Natural killer cell (primary cell): ENCODE data around the gene CMIP. TPM values are rescaled to one million over a fixed set of nuclear protein-coding genes. Genes with fewer than 3 reads are reported as not detected.

Source experiments
- ATAC-seq, 3 donors: fragments of 150-1000 bp in 2 of 3; fragments of 200-7000 bp in 1 of 3; cut with Tn5 transposase; 1 replicate in 1 of 3; 2 replicates in 2 of 3; pipeline ENCODE4 v1.10.0; 2021; ENCODE audit warnings: mild to moderate bottlenecking in 2 of 3, moderate library complexity in 2 of 3
- DNase-seq, 2 donors: peaks; one replicate each; pipeline versions ENCODE4 v3.0.0 to v3.0.0-alpha.2; 2013 to 2021; ENCODE audit warnings: mixed read lengths in 1 of 2
- H3K27ac ChIP-seq: one replicate; pipeline ENCODE4 v1.5.1; 2013; ENCODE audit warnings: mild to moderate bottlenecking, low read length
- H3K27me3 ChIP-seq: one replicate; pipeline ENCODE4 v1.6.1; 2013; ENCODE audit warnings: low read length; ENCODE audit not compliant: control insufficient read depth, insufficient read depth
- H3K36me3 ChIP-seq: one replicate; pipeline ENCODE4 v1.6.1; 2013; ENCODE audit warnings: low read length; ENCODE audit not compliant: control insufficient read depth, insufficient read depth
- H3K4me1 ChIP-seq: one replicate; pipeline ENCODE4 v1.6.1; 2013; ENCODE audit warnings: low read length; ENCODE audit not compliant: control insufficient read depth, insufficient read depth
- H3K4me3 ChIP-seq: one replicate; pipeline ENCODE4 v1.5.1; 2013; ENCODE audit warnings: low read length
- H3K9me3 ChIP-seq: one replicate; pipeline ENCODE4 v1.6.1; 2013; ENCODE audit warnings: low read length; ENCODE audit not compliant: control insufficient read depth, insufficient read depth
- H3K27ac Mint-ChIP-seq, 2 donors: one replicate each; pipeline ENCODE4 v1.8.0; 2022; ENCODE audit warnings: mild to moderate bottlenecking in 2 of 2, mixed read lengths in 2 of 2, moderate library complexity in 1 of 2
- H3K27me3 Mint-ChIP-seq, 2 donors: one replicate each; pipeline ENCODE4 v1.8.0; 2022; ENCODE audit warnings: low read depth in 2 of 2, mixed read lengths in 2 of 2
- H3K36me3 Mint-ChIP-seq: one replicate; pipeline ENCODE4 v1.8.0; 2022; ENCODE audit warnings: mixed read lengths
- H3K4me1 Mint-ChIP-seq, 2 donors: one replicate each; pipeline ENCODE4 v1.8.0; 2022; ENCODE audit warnings: mixed read lengths in 2 of 2
- H3K4me3 Mint-ChIP-seq: one replicate; pipeline ENCODE4 v1.8.0; 2022; ENCODE audit warnings: mild to moderate bottlenecking, moderate library complexity, mixed read lengths
- H3K9me3 Mint-ChIP-seq, 2 donors: one replicate each; pipeline ENCODE4 v1.8.0; 2022; ENCODE audit warnings: mixed read lengths in 2 of 2
- WGBS: methylation state at CpG from one replicate; pipeline ENCODE4 v1.1.7; 2013; ENCODE audit warnings: missing lambda C conversion rate; ENCODE audit not compliant: insufficient coverage; 5-methylcytosine and 5-hydroxymethylcytosine counted together
- intact Hi-C: fragments of 100-400 bp; cut with micrococcal nuclease; formaldehyde crosslinking; loops from one replicate; pipeline ENCODE4 v1.14.2; 2022
- total RNA-seq, 4 donors: library from RNA; stranded (reverse); fragments of 120-200 nt in 1 of 4; gene quantifications; one replicate each; pipeline versions ENCODE4 v1.2.3 to v1.2.4, GENCODE V29; 2013 to 2022
- TF ChIP-seq, protein P1 (sequence below): fragments of 200-600 bp; IDR thresholded peaks from one replicate; pipeline ENCODE4 v1.8.0; 2022; ENCODE audit warnings: antibody characterized with exemption

CMIP gene
- total RNA-seq, 3 donors from 2014 or later (not counting 1 experiment from before 2014, with no cell fraction given): 88.2 to 115 (median 91.5) TPM

DNA sequence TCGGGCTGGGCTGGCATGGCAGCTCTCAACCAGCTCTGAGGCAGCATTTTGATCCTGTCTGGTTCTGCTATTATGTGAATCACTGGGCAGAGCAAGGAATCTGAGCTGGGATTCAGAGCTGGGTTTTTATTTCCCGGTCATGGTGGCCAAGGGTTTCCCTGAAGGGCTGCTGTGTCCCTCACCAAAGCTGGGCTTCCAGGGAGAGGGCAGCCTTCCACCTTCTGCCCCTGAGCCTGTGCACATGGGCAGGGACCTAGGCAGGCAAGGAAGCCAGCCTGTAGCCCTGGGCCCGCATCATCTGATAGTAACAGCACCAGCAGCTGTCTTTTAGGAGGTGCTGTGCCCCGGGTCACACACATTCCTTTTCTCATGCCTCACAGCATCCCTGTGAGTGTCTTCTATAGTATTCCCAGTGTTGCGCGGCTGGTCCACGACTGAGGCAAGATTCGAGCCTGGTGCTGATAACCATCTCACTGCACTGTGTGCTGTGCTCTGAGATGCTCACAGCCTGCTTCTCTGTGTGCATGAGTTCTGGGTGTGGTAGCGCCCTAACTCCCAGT, 249.2 kb downstream of the CMIP start:
- Histone ChIP-seq H3K9me3 (no peaks in the 10 kb centered on the region), H3K4me3 (no peak overlapping the region), H3K4me1 (no peaks in the 10 kb centered on the region), H3K27ac (no peak overlapping the region), H3K36me3 (peaks cover 66% of the 10 kb centered on the region), H3K27me3 (no peaks in the 10 kb centered on the region)
- DNase-seq (no peak), ATAC-seq (no peak)
- no peak overlapping the region for H3K4me3 Mint-ChIP-seq
- intact Hi-C loops: no loop called here
- H3K36me3 Mint-ChIP-seq: no peaks in the 10 kb centered on the region
- H3K27me3 Mint-ChIP-seq: no peaks in the 10 kb centered on the region
- no peaks in the 10 kb centered on the region for H3K9me3 Mint-ChIP-seq
- peak overlapping the region in 1 of 2 donors; percentile 14 for H3K27ac Mint-ChIP-seq
- TF ChIP-seq, protein P1, sequence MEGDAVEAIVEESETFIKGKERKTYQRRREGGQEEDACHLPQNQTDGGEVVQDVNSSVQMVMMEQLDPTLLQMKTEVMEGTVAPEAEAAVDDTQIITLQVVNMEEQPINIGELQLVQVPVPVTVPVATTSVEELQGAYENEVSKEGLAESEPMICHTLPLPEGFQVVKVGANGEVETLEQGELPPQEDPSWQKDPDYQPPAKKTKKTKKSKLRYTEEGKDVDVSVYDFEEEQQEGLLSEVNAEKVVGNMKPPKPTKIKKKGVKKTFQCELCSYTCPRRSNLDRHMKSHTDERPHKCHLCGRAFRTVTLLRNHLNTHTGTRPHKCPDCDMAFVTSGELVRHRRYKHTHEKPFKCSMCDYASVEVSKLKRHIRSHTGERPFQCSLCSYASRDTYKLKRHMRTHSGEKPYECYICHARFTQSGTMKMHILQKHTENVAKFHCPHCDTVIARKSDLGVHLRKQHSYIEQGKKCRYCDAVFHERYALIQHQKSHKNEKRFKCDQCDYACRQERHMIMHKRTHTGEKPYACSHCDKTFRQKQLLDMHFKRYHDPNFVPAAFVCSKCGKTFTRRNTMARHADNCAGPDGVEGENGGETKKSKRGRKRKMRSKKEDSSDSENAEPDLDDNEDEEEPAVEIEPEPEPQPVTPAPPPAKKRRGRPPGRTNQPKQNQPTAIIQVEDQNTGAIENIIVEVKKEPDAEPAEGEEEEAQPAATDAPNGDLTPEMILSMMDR: no peak
- peaks cover 0 to 7% of the 10 kb centered on the region in 2 donors for H3K4me1 Mint-ChIP-seq
- 99% methylated on average over 9 of the region's 9 CpGs for WGBS

DNA sequence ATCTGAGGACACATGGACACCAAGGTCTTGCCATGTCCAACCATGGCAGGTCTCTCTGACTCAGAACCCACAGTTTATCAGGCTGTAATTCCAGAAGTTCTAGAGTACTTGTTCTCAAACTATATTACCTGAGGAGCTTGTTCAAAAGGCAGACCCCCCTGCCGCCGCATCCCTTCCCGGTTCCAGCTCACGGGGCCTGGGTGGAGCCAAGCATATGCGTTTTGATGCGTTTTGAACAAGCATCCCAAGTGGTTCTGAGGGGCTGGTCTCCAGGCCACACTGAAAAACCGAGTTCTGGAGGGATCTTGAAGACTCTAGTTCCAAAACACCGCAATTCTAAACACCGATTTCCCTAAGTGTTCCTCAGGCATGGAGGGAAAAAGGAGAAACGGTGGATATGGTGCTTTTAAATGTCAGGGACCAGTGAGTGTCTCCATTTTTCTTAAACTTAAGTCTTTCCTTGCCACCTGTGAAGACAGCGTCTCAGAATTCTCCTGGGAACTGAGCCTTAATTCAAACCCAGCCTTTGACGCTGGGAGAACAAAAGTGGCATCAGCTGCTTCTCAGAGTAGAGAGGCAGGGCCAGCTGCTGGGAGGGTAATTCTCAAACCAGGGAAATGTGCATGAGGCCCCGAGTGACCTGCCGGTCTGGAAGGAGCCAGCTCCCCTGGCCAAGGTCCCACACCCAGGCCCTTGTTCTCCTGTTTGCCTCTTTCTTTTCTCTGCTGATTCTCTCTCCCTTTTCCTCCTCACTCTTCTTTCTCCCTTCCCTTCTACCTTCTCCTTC, 250.1 kb downstream of the CMIP start:
- DNase-seq (no peak), ATAC-seq (no peak)
- Histone ChIP-seq H3K27me3 (no peaks in the 10 kb centered on the region), H3K4me3 (no peak overlapping the region), H3K4me1 (no peaks in the 10 kb centered on the region), H3K27ac (no peak overlapping the region), H3K36me3 (peaks cover 72% of the 10 kb centered on the region), H3K9me3 (no peaks in the 10 kb centered on the region)
- no peaks in the 10 kb centered on the region for H3K9me3 Mint-ChIP-seq
- H3K4me3 Mint-ChIP-seq: no peak overlapping the region
- no peaks in the 10 kb centered on the region for H3K36me3 Mint-ChIP-seq
- WGBS: 93% methylated on average over 14 of the region's 14 CpGs
- intact Hi-C loops: no loop called here
- H3K27ac Mint-ChIP-seq: peak overlapping the region; percentile 32 to 62
- no peaks in the 10 kb centered on the region for H3K27me3 Mint-ChIP-seq
- peaks cover 0 to 5% of the 10 kb centered on the region in 2 donors for H3K4me1 Mint-ChIP-seq
- TF ChIP-seq, protein P1: no peak

DNA sequence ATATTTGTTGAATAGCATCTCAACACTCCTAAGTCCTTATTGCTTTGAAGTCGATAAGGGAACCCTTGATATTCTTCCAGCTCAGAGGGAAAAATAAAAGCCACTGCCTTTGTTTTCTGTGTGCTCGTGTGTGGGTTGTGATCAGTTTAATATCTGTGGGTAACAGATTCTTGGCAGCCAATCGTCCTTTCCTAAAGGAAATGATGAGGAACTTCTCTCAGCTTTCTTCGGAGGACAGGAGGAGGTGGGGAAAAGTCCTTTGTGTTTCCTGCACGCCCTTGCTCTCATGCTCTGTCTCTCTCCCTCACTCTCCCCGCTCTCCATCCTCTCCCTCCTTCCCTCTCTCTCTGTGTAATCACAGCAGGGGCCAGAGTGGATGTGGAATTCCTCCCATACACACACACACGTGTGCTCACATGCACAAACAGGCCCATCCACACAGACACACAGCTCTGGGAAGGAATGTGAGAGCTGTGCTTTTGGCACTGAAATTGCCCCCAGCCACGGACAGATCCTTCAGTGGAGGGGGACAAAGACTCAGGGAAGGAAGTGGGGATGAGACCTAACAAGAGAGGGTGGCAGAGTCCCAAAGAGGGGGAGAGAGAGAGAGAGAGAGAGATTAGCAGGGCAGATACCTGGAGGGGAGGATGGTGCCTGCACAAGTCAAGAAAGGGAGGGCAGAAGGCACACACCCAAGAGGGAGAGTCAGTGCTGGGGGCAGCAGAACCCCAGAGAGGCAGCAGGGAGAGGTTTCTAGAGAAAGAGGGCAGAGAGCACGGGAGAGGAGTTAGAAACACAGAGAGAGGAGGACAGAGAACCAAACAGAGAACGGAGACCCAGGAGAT, 250.9 kb downstream of the CMIP start:
- intact Hi-C loops: no loop called here
- Histone ChIP-seq H3K4me3 (no peak overlapping the region), H3K4me1 (no peaks in the 10 kb centered on the region), H3K27me3 (no peaks in the 10 kb centered on the region), H3K36me3 (peaks cover 76% of the 10 kb centered on the region), H3K9me3 (no peaks in the 10 kb centered on the region), H3K27ac (no peak overlapping the region)
- no peak for ATAC-seq
- no peaks in the 10 kb centered on the region for H3K4me1 Mint-ChIP-seq
- no peak overlapping the region for H3K4me3 Mint-ChIP-seq
- TF ChIP-seq, protein P1: no peak
- DNase-seq: no peak
- H3K27ac Mint-ChIP-seq: peak overlapping the region; percentile 32 to 62
- no peaks in the 10 kb centered on the region for H3K27me3 Mint-ChIP-seq
- H3K9me3 Mint-ChIP-seq: no peaks in the 10 kb centered on the region
- WGBS: 68% methylated on average over 8 of the region's 10 CpGs
- no peaks in the 10 kb centered on the region for H3K36me3 Mint-ChIP-seq
